Pancreas (tissue), 10 donors: ENCODE results near the gene DHX36. TPM values are rescaled to one million over a fixed set of nuclear protein-coding genes. Genes with fewer than 3 reads are reported as not detected.

Experiments
- ATAC-seq, 4 donors: fragments of 200-7000 bp; cut with Tn5 transposase; one replicate each; pipeline versions ENCODE4 v1.8.0 to v1.9.1; 2020; ENCODE audit warnings: mild to moderate bottlenecking in 4 of 4, moderate library complexity in 4 of 4
- DNase-seq, 6 donors: peaks; one replicate each; pipeline ENCODE4 v3.0.0-alpha.2; 2020
- FAIRE-seq: peaks from 2 replicates; lab custom pipeline; 2012; peaks lifted over from hg19 to GRCh38; lab: Jason Lieb, UNC
- H3K27ac ChIP-seq, 4 donors: fragments of 200-600 bp; sonication (generic); 1 replicate in 3 of 4; 2 replicates in 1 of 4; pipeline versions ENCODE4 v1.5.0 to v1.8.0; 2020
- H3K27me3 ChIP-seq, 4 donors: fragments of 200-600 bp; one replicate each; pipeline ENCODE4 v1.8.0; 2021
- H3K36me3 ChIP-seq, 3 donors: fragments of 200-600 bp; sonication (generic) in 1 of 3; one replicate each; pipeline versions ENCODE4 v1.5.0 to v1.8.0; 2020 to 2021
- H3K4me1 ChIP-seq, 3 donors: fragments of 200-600 bp; one replicate each; pipeline ENCODE4 v1.8.0; 2021
- H3K4me3 ChIP-seq, 4 donors: fragments of 200-600 bp; sonication (generic) in 2 of 4; one replicate each; pipeline versions ENCODE4 v1.5.0 to v1.8.0; 2020 to 2021
- H3K9me3 ChIP-seq, 4 donors: fragments of 200-600 bp; one replicate each; pipeline ENCODE4 v1.8.0; 2021
- WGBS, 2 donors: extraction: QIAGEN DNeasy Blood & Tissue Kit; methylation state at CpG; one replicate each; pipeline ENCODE4 v1.1.7; 2013; 5-methylcytosine and 5-hydroxymethylcytosine counted together
- intact Hi-C, 3 donors: fragments of 100-400 bp; cut with DNase I; formaldehyde crosslinking; loops; one replicate each; pipeline versions ENCODE4 v1.11.1 to v1.14.2; 2022
- polyA plus RNA-seq, 2 donors: library from polyadenylated mRNA; stranded (reverse); fragments of 200-250 nt; gene quantifications; one replicate each; pipeline ENCODE4 v1.2.3, GENCODE V29; 2013
- total RNA-seq, 6 donors: library from RNA; stranded (reverse); fragmentation: NEBNext Ultra II Directional in 4 of 6; extraction: Animal tissue kit (Norgen Biotek cat#: 25700) in 4 of 6; gene quantifications; one replicate each; pipeline versions ENCODE4 v1.2.1 to v1.2.4, GENCODE V29; 2021 to 2023
- TF ChIP-seq, protein P1 (sequence below), 4 donors: fragments of 200-600 bp; sonication (generic) in 3 of 4; IDR thresholded peaks; one replicate each; pipeline versions ENCODE4 v1.5.0 to v1.8.0; 2021; ENCODE audit warnings: antibody characterized with exemption in 4 of 4
- donor health status: healthy with polysubstance abuse.
- donor health status: DM: no; HTN: no; CAD: no; lungs with moderate emphysema.
- donor health status: DM: no; HTN: no; CAD: no.
- donor health status: control.
- donor health status: control.
- donor health status: Bipolar disorder and iron deficiency.
- donor health status: DM: yes; HTN: yes; CAD: no.
- donor health status: DM: no; HTN: no; CAD: no.
- donor health status: DM: no; HTN: no; CAD: no.
- donor health status: DM: yes; HTN: yes; CAD: no.

The DHX36 gene
- total and polyA plus RNA-seq, 8 donors = 15.8 to 33.9 (median 24.7) TPM

DNA sequence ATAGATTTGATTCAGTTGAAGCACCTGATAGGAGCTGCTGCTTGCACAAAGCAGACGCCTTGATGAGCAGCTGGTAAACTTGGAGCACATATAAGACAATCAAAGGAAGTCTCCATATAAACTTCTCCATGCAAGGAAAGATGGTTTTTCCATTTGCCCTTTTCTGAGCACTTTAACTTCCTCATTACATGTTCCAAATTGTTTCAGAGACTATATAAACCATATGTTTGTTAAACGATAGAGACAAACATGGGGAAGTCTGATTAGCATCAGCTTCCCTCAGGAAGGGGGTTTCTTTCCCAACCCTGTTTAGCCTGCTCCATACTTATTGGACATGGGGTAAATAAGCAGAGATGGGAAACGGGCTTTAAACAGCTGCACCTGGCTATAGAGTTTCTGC lies 88.0 kb downstream of the DHX36 start:
- intact Hi-C loops = no loop called here
- H3K36me3 ChIP-seq = no peaks in the 10 kb centered on the region
- no peaks in the 10 kb centered on the region for H3K9me3 ChIP-seq
- H3K27me3 ChIP-seq = no peaks in the 10 kb centered on the region
- no peaks in the 10 kb centered on the region for H3K4me1 ChIP-seq
- no peak for ATAC-seq
- H3K4me3 ChIP-seq = no peak overlapping the region
- FAIRE-seq = no peak
- H3K27ac ChIP-seq = no peak overlapping the region
- TF ChIP-seq, protein P1, sequence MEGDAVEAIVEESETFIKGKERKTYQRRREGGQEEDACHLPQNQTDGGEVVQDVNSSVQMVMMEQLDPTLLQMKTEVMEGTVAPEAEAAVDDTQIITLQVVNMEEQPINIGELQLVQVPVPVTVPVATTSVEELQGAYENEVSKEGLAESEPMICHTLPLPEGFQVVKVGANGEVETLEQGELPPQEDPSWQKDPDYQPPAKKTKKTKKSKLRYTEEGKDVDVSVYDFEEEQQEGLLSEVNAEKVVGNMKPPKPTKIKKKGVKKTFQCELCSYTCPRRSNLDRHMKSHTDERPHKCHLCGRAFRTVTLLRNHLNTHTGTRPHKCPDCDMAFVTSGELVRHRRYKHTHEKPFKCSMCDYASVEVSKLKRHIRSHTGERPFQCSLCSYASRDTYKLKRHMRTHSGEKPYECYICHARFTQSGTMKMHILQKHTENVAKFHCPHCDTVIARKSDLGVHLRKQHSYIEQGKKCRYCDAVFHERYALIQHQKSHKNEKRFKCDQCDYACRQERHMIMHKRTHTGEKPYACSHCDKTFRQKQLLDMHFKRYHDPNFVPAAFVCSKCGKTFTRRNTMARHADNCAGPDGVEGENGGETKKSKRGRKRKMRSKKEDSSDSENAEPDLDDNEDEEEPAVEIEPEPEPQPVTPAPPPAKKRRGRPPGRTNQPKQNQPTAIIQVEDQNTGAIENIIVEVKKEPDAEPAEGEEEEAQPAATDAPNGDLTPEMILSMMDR (IDR thresholded peaks at IDR 0.05) = no peak
- 79 to 83% methylated on average over 3 of the region's 3 CpGs for WGBS, 2 donors
- no peak for DNase-seq

DNA sequence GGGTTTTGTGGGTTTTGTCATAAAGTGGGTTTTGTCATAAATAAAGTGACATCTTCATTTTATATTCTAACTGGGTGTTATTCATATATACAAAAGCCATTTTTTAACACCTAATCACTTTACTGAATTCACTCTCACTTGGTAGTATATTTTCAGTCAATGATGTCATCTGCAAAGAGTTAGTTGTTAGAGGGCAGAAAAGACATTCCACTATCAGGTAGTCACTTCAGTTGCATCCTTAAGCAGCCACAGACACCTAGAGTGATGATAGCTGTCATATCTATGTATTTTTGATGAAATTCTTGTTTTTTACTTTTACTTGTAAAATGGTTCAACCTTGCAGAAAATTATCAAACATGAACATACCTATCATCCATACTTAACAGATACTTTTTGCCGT lies 89.0 kb downstream of the DHX36 start:
- no peak for FAIRE-seq
- TF ChIP-seq, protein P1 (IDR thresholded peaks at IDR 0.05) = no peak
- Histone ChIP-seq H3K9me3 (no peaks in the 10 kb centered on the region), H3K4me1 (no peaks in the 10 kb centered on the region), H3K27ac (no peak overlapping the region), H3K27me3 (no peaks in the 10 kb centered on the region), H3K36me3 (no peaks in the 10 kb centered on the region), H3K4me3 (no peak overlapping the region)
- intact Hi-C loops = no loop called here
- ATAC-seq = no peak
- 97 to 100% methylated on average over 1 of the region's 1 CpG for WGBS, 2 donors
- no peak for DNase-seq

DNA sequence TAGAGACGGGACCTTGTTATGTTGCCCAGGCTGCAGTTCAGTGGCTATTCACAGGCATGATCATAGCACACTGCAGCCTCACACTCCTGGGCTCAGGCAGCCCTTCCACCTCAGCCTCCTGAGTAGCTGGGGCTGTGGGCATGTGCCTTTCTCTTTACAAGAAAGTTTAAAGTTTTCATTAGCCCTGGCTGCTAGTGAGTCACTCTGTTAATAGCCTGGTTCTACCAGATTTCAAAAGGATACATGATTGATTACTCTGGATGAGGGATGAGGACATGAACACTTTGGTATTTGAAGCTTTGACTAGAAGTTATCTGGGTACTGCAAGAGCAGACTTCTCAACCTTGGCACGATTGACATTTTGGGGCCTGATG lies 95.1 kb downstream of the DHX36 start:
- H3K27ac ChIP-seq = no peak overlapping the region
- H3K36me3 ChIP-seq = no peaks in the 10 kb centered on the region
- FAIRE-seq (no peak), ATAC-seq (no peak), DNase-seq (no peak)
- intact Hi-C loops = no loop called here
- no peaks in the 10 kb centered on the region for H3K27me3 ChIP-seq
- no peak overlapping the region for H3K4me3 ChIP-seq
- no peaks in the 10 kb centered on the region for H3K4me1 ChIP-seq
- TF ChIP-seq, protein P1 (IDR thresholded peaks at IDR 0.05) = no peak
- no peaks in the 10 kb centered on the region for H3K9me3 ChIP-seq
- WGBS, 2 donors = 80 to 88% methylated on average over 2 of the region's 2 CpGs

DNA sequence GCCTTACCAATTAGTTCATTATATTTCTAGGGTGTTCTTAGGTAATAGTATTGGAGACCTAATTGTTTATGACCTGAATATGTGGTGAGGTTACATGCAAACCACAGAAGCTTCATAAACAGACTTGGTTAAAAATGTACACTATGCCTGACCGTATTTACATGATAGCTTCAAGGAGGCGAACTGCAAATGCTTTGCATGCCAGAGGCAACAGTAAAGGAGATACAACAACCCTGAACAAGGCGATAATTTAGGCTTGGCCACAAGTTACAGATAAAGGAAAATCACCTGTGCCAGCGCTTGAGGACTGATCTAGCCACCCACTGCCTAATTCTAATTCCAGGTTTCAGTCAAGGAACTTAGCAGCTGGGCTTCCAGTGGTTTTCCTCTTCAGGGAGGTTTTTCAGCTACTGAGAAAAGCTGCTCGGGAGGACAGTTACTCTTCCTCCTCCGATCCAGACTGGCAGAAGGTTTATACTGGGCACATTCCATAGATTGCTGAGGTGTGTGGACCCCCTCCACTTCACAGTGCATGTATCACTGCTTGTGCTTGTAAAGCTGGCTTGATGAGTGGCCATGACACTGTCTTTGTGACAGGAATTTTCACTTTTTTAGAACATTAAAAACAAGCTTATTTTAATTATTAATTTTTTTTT lies 95.6 kb downstream of the DHX36 start:
- no peak for ATAC-seq
- TF ChIP-seq, protein P1 (IDR thresholded peaks at IDR 0.05) = no peak
- no peaks in the 10 kb centered on the region for H3K9me3 ChIP-seq
- 64 to 70% methylated on average over 6 of the region's 6 CpGs for WGBS, 2 donors
- H3K36me3 ChIP-seq = no peaks in the 10 kb centered on the region
- H3K27me3 ChIP-seq = no peaks in the 10 kb centered on the region
- H3K4me1 ChIP-seq = no peaks in the 10 kb centered on the region
- DNase-seq = no peak
- intact Hi-C loops = no loop called here
- no peak for FAIRE-seq
- no peak overlapping the region for H3K27ac ChIP-seq
- H3K4me3 ChIP-seq = no peak overlapping the region

DNA sequence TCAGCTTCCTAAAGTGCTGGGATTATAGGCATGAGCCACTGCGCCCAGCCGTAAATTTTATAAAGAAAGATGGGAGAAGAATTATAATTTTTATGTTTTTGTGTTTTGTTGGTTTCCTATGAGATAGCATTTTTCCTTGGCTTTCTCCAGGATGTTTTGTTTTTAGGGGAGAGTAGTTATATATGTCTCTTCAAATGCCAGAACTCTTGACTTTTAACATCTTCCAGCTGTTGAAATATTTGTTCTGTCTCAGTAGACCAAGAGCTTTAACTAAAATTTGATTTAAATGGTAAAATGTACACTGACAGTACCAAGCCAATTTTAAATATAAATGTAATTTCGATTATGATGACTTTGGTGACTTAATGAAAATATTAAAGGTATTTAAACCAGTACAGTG lies 96.8 kb downstream of the DHX36 start:
- no peak overlapping the region for H3K4me3 ChIP-seq
- intact Hi-C loops = no loop called here
- no peaks in the 10 kb centered on the region for H3K9me3 ChIP-seq
- FAIRE-seq (no peak), DNase-seq (no peak), ATAC-seq (no peak)
- no peaks in the 10 kb centered on the region for H3K27me3 ChIP-seq
- H3K36me3 ChIP-seq = no peaks in the 10 kb centered on the region
- TF ChIP-seq, protein P1 (IDR thresholded peaks at IDR 0.05) = no peak
- WGBS, 2 donors = 83 to 90% methylated on average over 3 of the region's 3 CpGs
- no peak overlapping the region for H3K27ac ChIP-seq
- no peaks in the 10 kb centered on the region for H3K4me1 ChIP-seq
